Right lobe of liver (tissue), 4 donors: Measurements from ENCODE around the gene CDC7.

Source experiments
- POLR2A ChIP-seq: fragments of 450-650 bp; IDR thresholded peaks from one replicate; pipeline ENCODE4 v1.6.1; 2017; ENCODE audit warnings: antibody characterized with exemption, mild to moderate bottlenecking
- TF ChIP-seq, protein P1 (sequence below), 4 donors: fragments of 200-600 bp in 3 of 4; fragments of 450-650 bp in 1 of 4; IDR thresholded peaks; one replicate each; pipeline versions ENCODE4 v1.5.1 to v1.8.0; 2016 to 2022; ENCODE audit warnings: antibody characterized with exemption in 4 of 4, mild to moderate bottlenecking in 2 of 4
- donor health status: DM: no; HTN: no; CAD: no.
- donor health status: DM: no; HTN: no; CAD: no.
- donor health status: DM: no; HTN: yes; CAD: no.

- TF ChIP-seq POLR2A, result no peak
- TF ChIP-seq, protein P1, sequence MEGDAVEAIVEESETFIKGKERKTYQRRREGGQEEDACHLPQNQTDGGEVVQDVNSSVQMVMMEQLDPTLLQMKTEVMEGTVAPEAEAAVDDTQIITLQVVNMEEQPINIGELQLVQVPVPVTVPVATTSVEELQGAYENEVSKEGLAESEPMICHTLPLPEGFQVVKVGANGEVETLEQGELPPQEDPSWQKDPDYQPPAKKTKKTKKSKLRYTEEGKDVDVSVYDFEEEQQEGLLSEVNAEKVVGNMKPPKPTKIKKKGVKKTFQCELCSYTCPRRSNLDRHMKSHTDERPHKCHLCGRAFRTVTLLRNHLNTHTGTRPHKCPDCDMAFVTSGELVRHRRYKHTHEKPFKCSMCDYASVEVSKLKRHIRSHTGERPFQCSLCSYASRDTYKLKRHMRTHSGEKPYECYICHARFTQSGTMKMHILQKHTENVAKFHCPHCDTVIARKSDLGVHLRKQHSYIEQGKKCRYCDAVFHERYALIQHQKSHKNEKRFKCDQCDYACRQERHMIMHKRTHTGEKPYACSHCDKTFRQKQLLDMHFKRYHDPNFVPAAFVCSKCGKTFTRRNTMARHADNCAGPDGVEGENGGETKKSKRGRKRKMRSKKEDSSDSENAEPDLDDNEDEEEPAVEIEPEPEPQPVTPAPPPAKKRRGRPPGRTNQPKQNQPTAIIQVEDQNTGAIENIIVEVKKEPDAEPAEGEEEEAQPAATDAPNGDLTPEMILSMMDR (IDR thresholded peaks at IDR 0.05), result no peak
Observed at GRCh38 chr1:91527781-91528180, 27.1 kb downstream of the CDC7 start.
